HG03457 (cell line): ENCODE measurements around the gene ADGRG3.
A peak's percentile ranks its signal among the peaks of the same experiment; 100 is the strongest.

Source experiments
- ATAC-seq: cut with Tn5 transposase; IDR thresholded peaks from one replicate; pipeline ENCODE4 v1.9.1; 2021; ENCODE audit warnings: moderate number of reproducible peaks; ENCODE audit not compliant: unreplicated experiment

Gene ADGRG3

GRCh38 chr16:57679767-57680482 is 11.8 kb downstream of the ADGRG3 start:
- no peak for ATAC-seq

GRCh38 chr16:57680842-57681375 is 12.8 kb downstream of the ADGRG3 start:
- no peak for ATAC-seq

- no peak for ATAC-seq
Observed at GRCh38 chr16:57681950-57682728, 14.0 kb downstream of the ADGRG3 start.

- ATAC-seq, result no peak
Observed at GRCh38 chr16:57682809-57683635, 14.9 kb downstream of the ADGRG3 start.

DNA sequence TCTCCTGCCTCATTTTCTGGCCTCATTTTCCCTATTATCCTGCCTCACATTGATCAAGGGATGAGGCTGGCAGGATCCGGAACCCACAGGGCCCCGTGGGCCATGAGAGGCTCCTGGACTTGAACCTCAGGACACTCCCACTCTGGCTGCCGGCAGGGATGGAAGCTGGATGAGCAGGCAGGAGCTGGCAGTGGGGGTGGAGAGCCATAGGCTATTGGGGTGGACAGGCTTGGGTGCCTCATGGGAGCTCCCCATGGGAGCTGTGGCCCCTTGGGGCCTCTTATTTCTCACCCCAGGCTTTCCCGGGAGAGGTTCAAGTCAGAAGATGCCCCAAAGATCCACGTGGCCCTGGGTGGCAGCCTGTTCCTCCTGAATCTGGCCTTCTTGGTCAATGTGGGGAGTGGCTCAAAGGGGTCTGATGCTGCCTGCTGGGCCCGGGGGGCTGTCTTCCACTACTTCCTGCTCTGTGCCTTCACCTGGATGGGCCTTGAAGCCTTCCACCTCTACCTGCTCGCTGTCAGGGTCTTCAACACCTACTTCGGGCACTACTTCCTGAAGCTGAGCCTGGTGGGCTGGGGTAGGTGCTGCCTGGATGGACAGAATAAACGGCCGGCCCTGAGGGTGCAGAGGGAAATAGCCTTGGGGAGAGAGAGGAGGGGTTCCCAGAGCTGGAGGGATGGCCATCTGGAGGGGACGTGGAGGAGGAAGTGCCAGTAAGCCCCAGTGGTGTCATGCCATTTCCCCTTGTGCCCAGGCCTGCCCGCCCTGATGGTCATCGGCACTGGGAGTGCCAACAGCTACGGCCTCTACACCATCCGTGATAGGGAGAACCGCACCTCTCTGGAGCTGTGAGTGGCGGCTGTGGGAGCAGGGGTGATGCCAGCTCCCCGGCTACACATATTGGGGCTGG is 15.8 kb downstream of the ADGRG3 start:
- ATAC-seq, result no peak

- no peak for ATAC-seq
Observed at GRCh38 chr16:57684626-57685358, 16.7 kb downstream of the ADGRG3 start.

DNA sequence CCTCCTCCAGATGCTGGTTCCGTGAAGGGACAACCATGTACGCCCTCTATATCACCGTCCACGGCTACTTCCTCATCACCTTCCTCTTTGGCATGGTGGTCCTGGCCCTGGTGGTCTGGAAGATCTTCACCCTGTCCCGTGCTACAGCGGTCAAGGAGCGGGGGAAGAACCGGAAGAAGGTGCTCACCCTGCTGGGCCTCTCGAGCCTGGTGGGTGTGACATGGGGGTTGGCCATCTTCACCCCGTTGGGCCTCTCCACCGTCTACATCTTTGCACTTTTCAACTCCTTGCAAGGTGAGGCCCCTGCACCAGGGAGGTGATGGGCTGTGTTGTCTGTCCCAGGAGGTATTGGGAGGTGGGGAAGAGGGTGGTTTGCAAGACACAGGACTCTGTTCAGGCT is 17.5 kb downstream of the ADGRG3 start:
- no peak for ATAC-seq

- ATAC-seq, result no peak
Observed at GRCh38 chr16:57686577-57686976, 18.5 kb downstream of the ADGRG3 start.

GRCh38 chr16:57687363-57687929 is 19.3 kb downstream of the ADGRG3 start:
- no peak for ATAC-seq

- no peak for ATAC-seq
Observed at GRCh38 chr16:57688487-57688986, 20.4 kb downstream of the ADGRG3 start.

- no peak for ATAC-seq
Observed at GRCh38 chr16:57688987-57689761, 21.1 kb downstream of the ADGRG3 start.

DNA sequence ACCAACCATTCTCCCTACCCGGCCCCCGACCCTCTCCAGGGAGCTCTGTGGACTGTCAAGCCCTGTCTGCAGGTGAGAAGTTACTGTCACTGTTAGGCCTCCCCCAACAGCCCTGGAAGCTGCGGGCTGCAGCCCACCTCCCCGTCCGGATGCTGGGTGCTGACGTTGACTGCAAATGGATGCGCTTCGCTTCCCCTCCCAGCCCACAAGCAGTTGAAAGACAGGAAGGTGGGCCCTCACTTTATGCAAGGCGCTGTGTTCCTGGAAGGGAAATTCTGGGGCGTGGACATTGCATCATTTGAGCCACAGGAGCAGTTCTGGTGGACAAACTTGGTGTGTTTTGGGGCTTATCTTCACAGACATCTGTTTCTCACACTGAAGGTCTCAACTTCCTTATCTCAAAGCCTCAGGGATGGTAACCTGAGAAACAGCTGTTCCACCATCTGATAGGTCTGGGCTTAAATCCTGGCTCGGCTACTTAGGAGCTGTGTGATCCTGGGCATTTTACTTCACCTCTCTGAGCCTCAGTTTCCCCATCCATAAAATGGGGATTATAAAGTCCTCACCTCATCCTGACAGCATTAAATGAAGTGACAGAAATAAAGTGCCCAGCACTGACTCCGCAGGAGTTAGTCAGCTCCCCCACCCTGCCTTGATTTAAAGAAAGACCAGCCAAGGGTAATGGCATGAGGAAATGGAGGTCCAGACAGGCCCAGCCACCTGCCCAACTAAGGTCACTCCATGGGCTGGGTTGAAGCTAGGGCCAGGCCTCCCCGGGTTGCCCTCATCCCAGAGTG is 21.9 kb downstream of the ADGRG3 start:
- ATAC-seq, result peak; percentile 44

DNA sequence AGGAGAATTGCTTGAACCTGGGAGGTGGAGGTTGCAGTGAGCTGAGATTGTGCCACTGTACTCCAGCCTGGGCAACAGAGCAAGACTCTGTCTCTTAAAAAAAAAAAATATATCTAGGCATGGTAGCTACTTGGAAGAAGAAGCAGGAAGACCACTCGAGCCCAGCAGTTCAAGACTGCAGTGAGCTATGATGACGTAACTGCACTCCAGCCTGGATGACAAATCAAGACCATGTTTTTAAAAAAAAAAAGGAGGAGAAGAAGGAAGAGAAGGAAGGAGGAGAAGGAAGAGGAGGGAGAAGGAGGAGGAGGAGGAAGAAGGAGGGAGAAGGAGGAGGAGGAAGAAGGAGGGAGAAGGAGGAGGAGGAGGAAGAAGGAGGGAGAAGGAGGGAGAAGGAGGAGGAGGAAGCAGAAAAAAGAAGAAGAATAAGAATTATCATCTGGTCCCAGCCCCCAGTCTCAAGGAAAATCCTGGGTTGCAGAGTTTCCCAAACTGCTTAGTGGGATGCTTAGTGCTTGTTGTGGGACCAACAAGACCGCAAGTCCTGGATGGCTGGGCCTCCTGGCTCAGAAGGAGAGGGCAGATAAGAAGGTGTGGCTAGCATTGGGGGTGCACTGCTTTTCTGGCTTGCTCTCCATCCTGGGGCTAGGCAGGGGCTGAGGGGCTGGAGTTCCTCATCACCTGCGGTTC is 22.8 kb downstream of the ADGRG3 start:
- no peak for ATAC-seq

DNA sequence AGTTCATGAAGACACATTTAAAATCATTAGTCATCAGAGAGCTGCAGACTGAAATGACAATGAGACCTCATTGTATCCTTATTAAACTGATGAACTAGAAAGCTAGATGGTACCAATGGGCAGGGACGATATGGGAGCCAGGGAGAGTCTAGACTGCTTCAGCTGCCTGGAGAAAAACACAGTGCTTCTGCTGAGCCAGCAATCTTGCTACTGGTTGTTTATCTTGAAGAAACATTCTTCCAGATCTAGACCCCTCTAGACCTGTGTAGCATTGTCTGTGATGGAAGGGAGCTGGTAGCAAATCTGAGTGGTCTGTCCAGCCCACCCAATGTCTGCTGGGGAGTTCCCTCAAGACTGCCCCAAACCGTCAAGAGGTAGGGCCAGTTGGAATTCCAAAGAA is 24.5 kb downstream of the ADGRG3 start:
- no peak for ATAC-seq

DNA sequence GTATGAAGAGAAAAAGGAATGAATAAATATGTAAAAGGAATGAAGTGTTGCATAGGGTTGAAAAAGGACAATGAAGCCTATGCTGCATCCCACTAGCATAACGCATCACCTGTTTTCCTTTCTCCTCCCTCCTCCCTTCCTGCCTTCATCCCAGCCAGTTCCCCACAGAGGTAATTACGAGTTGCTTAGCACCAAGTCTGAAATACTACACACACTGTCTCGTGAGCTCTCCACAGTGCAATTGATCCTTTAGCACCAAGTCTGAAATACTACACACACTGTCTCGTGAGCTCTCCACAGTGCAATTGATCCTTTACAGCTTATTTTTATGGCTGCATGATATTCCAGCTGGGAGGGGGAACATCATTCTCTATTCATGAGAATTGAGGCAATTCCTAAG is 25.4 kb downstream of the ADGRG3 start:
- no peak for ATAC-seq

DNA sequence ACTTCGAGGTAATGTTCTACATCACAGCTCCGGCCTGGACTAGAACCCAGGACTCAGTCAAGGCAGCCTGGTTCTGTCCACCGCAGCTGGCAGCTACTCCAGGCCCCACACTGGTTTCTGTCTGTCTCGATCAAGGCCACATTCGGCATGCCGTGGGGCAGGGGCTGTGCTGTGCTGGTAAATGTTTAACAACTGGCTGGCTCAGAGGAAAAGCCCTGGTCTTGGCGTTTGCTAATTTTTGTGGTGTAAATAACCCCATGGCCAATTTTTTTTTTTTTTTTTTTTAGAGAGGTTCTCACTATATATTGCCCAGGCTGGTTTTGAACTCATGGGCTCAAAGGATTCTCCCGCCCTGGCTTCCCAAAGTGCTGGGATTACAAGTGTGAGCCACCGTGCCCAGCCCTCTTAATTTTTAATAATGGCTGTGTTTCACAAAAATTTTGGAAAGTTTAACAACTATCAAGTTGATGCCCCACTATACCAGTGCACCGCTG is 26.2 kb downstream of the ADGRG3 start:
- no peak for ATAC-seq
